Amniotic epithelial cell (primary cell): ENCODE results near the gene GDPD4.

Experiments used
- DNase-seq: peaks from one replicate; pipeline ENCODE4 v3.0.0-alpha.2; 2010; ENCODE audit warnings: low read depth

The GDPD4 gene

GRCh38 chr11:77294040-77294439, 7.4 kb downstream of the GDPD4 start:
- DNase-seq = no peak

- DNase-seq = no peak
Measured at GRCh38 chr11:77289737-77290136, 11.7 kb downstream of the GDPD4 start.

- peak; percentile 78 for DNase-seq
Measured at GRCh38 chr11:77287615-77288273, 13.7 kb downstream of the GDPD4 start.

GRCh38 chr11:77287136-77287535, 14.3 kb downstream of the GDPD4 start:
- peak; percentile 2 for DNase-seq

- DNase-seq = no peak
Measured at GRCh38 chr11:77284476-77285468, 16.7 kb downstream of the GDPD4 start.

- DNase-seq = no peak
Measured at GRCh38 chr11:77283101-77283500, 18.4 kb downstream of the GDPD4 start.

- DNase-seq = peak; percentile 25
Measured at GRCh38 chr11:77278595-77279506, 22.6 kb downstream of the GDPD4 start.

GRCh38 chr11:77276271-77276670, 25.2 kb downstream of the GDPD4 start:
- DNase-seq = peak; percentile 87

GRCh38 chr11:77270921-77271320, 30.6 kb downstream of the GDPD4 start:
- DNase-seq = no peak

GRCh38 chr11:77269484-77270123, 31.9 kb downstream of the GDPD4 start:
- peak; percentile 40 for DNase-seq

GRCh38 chr11:77267962-77268361, 33.5 kb downstream of the GDPD4 start:
- peak; percentile 94 for DNase-seq

GRCh38 chr11:77266766-77267165, 34.7 kb downstream of the GDPD4 start:
- peak; percentile 46 for DNase-seq

- DNase-seq = no peak
Measured at GRCh38 chr11:77262803-77263202, 38.7 kb downstream of the GDPD4 start.

GRCh38 chr11:77259641-77260040, 41.8 kb downstream of the GDPD4 start:
- DNase-seq = peak; percentile 34

- DNase-seq = no peak
Measured at GRCh38 chr11:77253690-77254089, 47.8 kb downstream of the GDPD4 start.

- no peak for DNase-seq
Measured at GRCh38 chr11:77252555-77253270, 48.8 kb downstream of the GDPD4 start.

- peak; percentile 35 for DNase-seq
Measured at GRCh38 chr11:77250881-77251640, 50.4 kb downstream of the GDPD4 start.

GRCh38 chr11:77249427-77249826, 52.1 kb downstream of the GDPD4 start:
- DNase-seq = no peak

GRCh38 chr11:77244277-77245027, 57.0 kb downstream of the GDPD4 start:
- peak; percentile 80 for DNase-seq
